Keratinocyte (primary cell): ENCODE data around the gene OR10R2. TPM values are rescaled to one million over a fixed set of nuclear protein-coding genes. Genes with fewer than 3 reads are reported as not detected.

Experiments used
- DNase-seq: peaks from one replicate; pipeline ENCODE4 v3.0.0-alpha.2; 2011; ENCODE audit warnings: low read depth, missing footprints, low spot score
- FAIRE-seq: peaks from 2 replicates; lab custom pipeline; 2011; peaks lifted over from hg19 to GRCh38; lab: Jason Lieb, UNC
- H2AFZ ChIP-seq: 2 replicates; pipeline ENCODE4 v1.6.0; 2012; ENCODE audit warnings: low read length, control low read depth, inconsistent platforms; ENCODE audit not compliant: control insufficient read depth
- H3K27ac ChIP-seq: 2 replicates; pipeline ENCODE4 v1.5.1; 2011; ENCODE audit warnings: low read length; ENCODE audit not compliant: control insufficient read depth, insufficient read depth
- H3K27me3 ChIP-seq: 3 replicates; pipeline ENCODE4 v1.6.0; 2011; ENCODE audit warnings: low read length; ENCODE audit not compliant: control insufficient read depth, insufficient read depth; ENCODE audit errors: extremely low read depth
- H3K36me3 ChIP-seq, 2 experiments: 2 replicates in 1 of 2; 3 replicates in 1 of 2; pipeline ENCODE4 v1.5.1; 2011; ENCODE audit warnings: low read length in 2 of 2, mild to moderate bottlenecking in 1 of 2; ENCODE audit not compliant: control insufficient read depth in 2 of 2, insufficient read depth in 2 of 2; ENCODE audit errors: extremely low read depth in 1 of 2
- H3K4me1 ChIP-seq: 3 replicates; pipeline ENCODE4 v1.5.1; 2011; ENCODE audit warnings: low read length; ENCODE audit not compliant: control insufficient read depth, insufficient read depth; ENCODE audit errors: extremely low read depth
- H3K4me2 ChIP-seq: 3 replicates; pipeline ENCODE4 v1.6.0; 2011; ENCODE audit warnings: low read depth, low read length; ENCODE audit not compliant: control insufficient read depth, insufficient read depth; ENCODE audit errors: extremely low read depth
- H3K4me3 ChIP-seq, 3 experiments: fragments of 200-600 bp in 1 of 3; sonication (generic) in 1 of 3; 2 replicates in 2 of 3; 3 replicates in 1 of 3; pipeline ENCODE4 v1.5.1; 2011 to 2016; ENCODE audit warnings: low read length in 3 of 3, mild to moderate bottlenecking in 3 of 3, control low read depth in 2 of 3, inconsistent platforms in 1 of 3, low read depth in 1 of 3, mixed read lengths in 1 of 3, mixed run types in 1 of 3, moderate library complexity in 1 of 3; ENCODE audit not compliant: control insufficient read depth in 2 of 3, insufficient read depth in 2 of 3; ENCODE audit errors: extremely low read depth in 1 of 3
- H3K79me2 ChIP-seq: 2 replicates; pipeline ENCODE4 v1.6.0; 2012; ENCODE audit warnings: low read length; ENCODE audit not compliant: control insufficient read depth, insufficient read depth
- H3K9ac ChIP-seq: 3 replicates; pipeline ENCODE4 v1.6.0; 2011; ENCODE audit warnings: low read length; ENCODE audit not compliant: control insufficient read depth, insufficient read depth; ENCODE audit errors: extremely low read depth
- H3K9me1 ChIP-seq: 3 replicates; pipeline ENCODE4 v1.6.0; 2011; ENCODE audit warnings: low read length; ENCODE audit not compliant: control insufficient read depth, insufficient read depth; ENCODE audit errors: extremely low read depth
- H3K9me3 ChIP-seq: 2 replicates; pipeline ENCODE4 v1.5.1; 2012; ENCODE audit warnings: low read depth, low read length; ENCODE audit not compliant: control insufficient read depth
- H4K20me1 ChIP-seq: 3 replicates; pipeline ENCODE4 v1.6.0; 2011; ENCODE audit warnings: low read length; ENCODE audit not compliant: control insufficient read depth, insufficient read depth; ENCODE audit errors: extremely low read depth
- EZH2 ChIP-seq: IDR thresholded peaks from one replicate; pipeline ENCODE4 v1.6.1; 2012; ENCODE audit warnings: inconsistent platforms, mild to moderate bottlenecking, low read length, moderate library complexity
- dilution Hi-C: fragments of 300-500 bp; cut with MboI; formaldehyde crosslinking; loops from one replicate; pipeline ENCODE4 v1.7.0; 2020; ENCODE audit warnings: low sequenced_read_pairs; ENCODE audit not compliant: extremely low pct_ligation_motif_present
- polyA plus RNA-seq, 5 experiments: library from polyadenylated mRNA; depleted of rRNA in 3 of 5; stranded (reverse) in 3 of 5; stranded (forward) in 1 of 5; unstranded in 1 of 5; fragments of >200 nt; gene quantifications; 1 replicate in 1 of 5; 2 replicates in 3 of 5; 3 replicates in 1 of 5; pipeline versions ENCODE4 v1.2.1 to v1.2.3, GENCODE V29; 2011 to 2012; ENCODE audit warnings: missing spikeins in 2 of 5, low read depth in 1 of 5, low replicate concordance in 1 of 5
- TF ChIP-seq, protein P1 (sequence below), 3 experiments: IDR thresholded peaks in 1 of 3; conservative IDR thresholded peaks in 1 of 3; optimal IDR thresholded peaks in 1 of 3; 2 replicates in 2 of 3; 3 replicates in 1 of 3; pipeline versions ENCODE3 to v1.5.1; 2011; ENCODE audit warnings: low read length in 3 of 3, mild to moderate bottlenecking in 3 of 3, moderate library complexity in 2 of 3, control low read depth in 1 of 3, inconsistent platforms in 1 of 3; ENCODE audit not compliant: insufficient read depth in 2 of 3; ENCODE audit errors: extremely low read depth in 1 of 3

The OR10R2 gene
- polyA plus RNA-seq, 1 donor (not counting 4 experiments of a cell fraction or from before 2014, with no cell fraction given): not detected

DNA sequence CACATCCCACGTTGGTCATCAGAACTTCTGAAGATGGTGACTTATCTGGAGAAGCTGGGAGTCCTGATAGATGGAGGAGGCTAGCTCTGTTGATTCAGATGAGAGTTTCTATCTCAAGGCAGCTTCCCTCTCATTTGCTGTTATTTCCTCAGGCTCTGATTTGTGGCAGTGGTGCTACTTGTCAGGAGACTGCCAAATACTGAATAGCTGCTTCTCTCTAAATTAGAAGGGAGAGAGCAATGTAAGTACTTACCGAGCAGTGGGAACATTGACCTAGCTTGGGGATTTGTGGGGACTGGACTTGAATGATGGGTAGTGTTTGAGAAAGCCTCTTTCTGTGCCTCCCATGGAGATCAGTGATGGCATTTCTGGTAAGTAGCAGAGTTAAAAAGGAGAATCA lies 10.5 kb upstream of the OR10R2 start, which contains the start of gene OR10K1:
Gene OR10K1 (plus strand): TSS at position 301 of the 400 bp plus-strand sequence. CDS start 3,728 bp downstream, outside the sequence.
- Histone ChIP-seq H3K79me2 (no peaks in the 10 kb centered on the region), H3K36me3 (no peaks in the 10 kb centered on the region)
- dilution Hi-C loops: no loop called here

DNA sequence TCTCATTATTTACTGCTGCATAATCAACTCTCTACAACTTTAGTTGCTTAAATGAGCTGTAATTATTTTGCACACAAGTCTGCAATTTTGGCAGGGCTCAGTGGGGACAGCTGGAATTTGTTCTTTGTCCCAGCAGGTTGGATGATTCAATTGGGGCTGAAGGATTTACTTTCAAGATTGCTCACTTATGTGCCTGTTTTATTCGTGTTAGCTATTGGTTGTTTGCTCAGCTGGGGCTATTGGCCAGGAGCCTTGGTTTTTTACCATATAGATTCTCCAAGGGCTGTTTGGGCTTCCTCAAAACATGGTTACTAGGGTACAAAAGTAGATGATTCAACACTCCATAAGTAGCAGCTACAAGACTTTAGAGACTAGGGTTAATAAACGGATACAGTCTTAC lies 13.4 kb downstream of the OR10R2 start:
- Histone ChIP-seq H3K9me1 (no peaks in the 10 kb centered on the region), H2AFZ (no peak overlapping the region), H3K9me3 (no peaks in the 10 kb centered on the region), H3K9ac (no peak overlapping the region), H4K20me1 (no peaks in the 10 kb centered on the region), H3K79me2 (no peaks in the 10 kb centered on the region), H3K4me2 (no peak overlapping the region), H3K4me1 (no peaks in the 10 kb centered on the region), H3K36me3 (no peaks in the 10 kb centered on the region), H3K4me3 (no peak overlapping the region), H3K27me3 (no peaks in the 10 kb centered on the region), H3K27ac (no peak overlapping the region)
- DNase-seq (no peak), FAIRE-seq (no peak)
- dilution Hi-C loops: no loop called here
- no peak for TF ChIP-seq EZH2
- TF ChIP-seq, protein P1, sequence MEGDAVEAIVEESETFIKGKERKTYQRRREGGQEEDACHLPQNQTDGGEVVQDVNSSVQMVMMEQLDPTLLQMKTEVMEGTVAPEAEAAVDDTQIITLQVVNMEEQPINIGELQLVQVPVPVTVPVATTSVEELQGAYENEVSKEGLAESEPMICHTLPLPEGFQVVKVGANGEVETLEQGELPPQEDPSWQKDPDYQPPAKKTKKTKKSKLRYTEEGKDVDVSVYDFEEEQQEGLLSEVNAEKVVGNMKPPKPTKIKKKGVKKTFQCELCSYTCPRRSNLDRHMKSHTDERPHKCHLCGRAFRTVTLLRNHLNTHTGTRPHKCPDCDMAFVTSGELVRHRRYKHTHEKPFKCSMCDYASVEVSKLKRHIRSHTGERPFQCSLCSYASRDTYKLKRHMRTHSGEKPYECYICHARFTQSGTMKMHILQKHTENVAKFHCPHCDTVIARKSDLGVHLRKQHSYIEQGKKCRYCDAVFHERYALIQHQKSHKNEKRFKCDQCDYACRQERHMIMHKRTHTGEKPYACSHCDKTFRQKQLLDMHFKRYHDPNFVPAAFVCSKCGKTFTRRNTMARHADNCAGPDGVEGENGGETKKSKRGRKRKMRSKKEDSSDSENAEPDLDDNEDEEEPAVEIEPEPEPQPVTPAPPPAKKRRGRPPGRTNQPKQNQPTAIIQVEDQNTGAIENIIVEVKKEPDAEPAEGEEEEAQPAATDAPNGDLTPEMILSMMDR (optimal IDR thresholded peaks at IDR 0.05 in 1 of 3, IDR thresholded peaks at IDR 0.05 in 1 of 3, conservative IDR thresholded peaks at IDR 0.05 in 1 of 3; ENCODE audit: extremely low read depth in 1 of 3, insufficient read depth in 2 of 3, low read length in 3 of 3): no peak

More for the DNA sequence above, 10.5 kb upstream of the OR10R2 start, which contains the start of gene OR10K1:
- Histone ChIP-seq H3K9me1 (no peaks in the 10 kb centered on the region), H3K9ac (no peak within 1 kb of the TSS), H3K9me3 (no peaks in the 10 kb centered on the region), H2AFZ (no peak within 1 kb of the TSS), H3K4me1 (no peaks in the 10 kb centered on the region), H4K20me1 (no peaks in the 10 kb centered on the region), H3K4me3 (no peak within 1 kb of the TSS), H3K4me2 (no peak within 1 kb of the TSS), H3K27ac (no peak within 1 kb of the TSS), H3K27me3 (no peaks in the 10 kb centered on the region)
- no peak for DNase-seq
- no peak for TF ChIP-seq EZH2
- TF ChIP-seq, protein P1 (optimal IDR thresholded peaks at IDR 0.05 in 1 of 3, IDR thresholded peaks at IDR 0.05 in 1 of 3, conservative IDR thresholded peaks at IDR 0.05 in 1 of 3; ENCODE audit: extremely low read depth in 1 of 3, insufficient read depth in 2 of 3, low read length in 3 of 3): no peak
- FAIRE-seq: no peak
